Kidney (tissue), 14 donors: ENCODE data around the gene ETV7. TPM values are rescaled to one million over a fixed set of nuclear protein-coding genes. Genes with fewer than 3 reads are reported as not detected.

ENCODE experiments used
- DNase-seq, 5 donors: peaks; one replicate each; pipeline ENCODE4 v3.0.0-alpha.2; 2013 to 2020
- FAIRE-seq: peaks from 2 replicates; lab custom pipeline; 2012; peaks lifted over from hg19 to GRCh38; lab: Jason Lieb, UNC
- H3K27ac ChIP-seq, 2 donors: one replicate each; pipeline ENCODE4 v1.7.0; 2013; ENCODE audit warnings: low read depth in 2 of 2, low read length in 2 of 2, inconsistent platforms in 1 of 2
- H3K27me3 ChIP-seq: one replicate; pipeline ENCODE4 v1.7.1; 2013; ENCODE audit warnings: low read length, inconsistent platforms; ENCODE audit not compliant: control insufficient read depth, insufficient read depth
- H3K36me3 ChIP-seq, 3 donors: one replicate each; pipeline versions ENCODE4 v1.7.0 to v1.7.1; 2013; ENCODE audit warnings: low read length in 3 of 3, control low read depth in 1 of 3, inconsistent platforms in 1 of 3; ENCODE audit not compliant: insufficient read depth in 3 of 3, control insufficient read depth in 2 of 3
- H3K4me1 ChIP-seq, 3 donors: one replicate each; pipeline versions ENCODE4 v1.7.0 to v1.7.1; 2013; ENCODE audit warnings: low read length in 3 of 3, inconsistent platforms in 1 of 3, low read depth in 1 of 3; ENCODE audit not compliant: control insufficient read depth in 2 of 3, insufficient read depth in 2 of 3
- H3K4me3 ChIP-seq, 3 donors: one replicate each; pipeline versions ENCODE4 v1.7.0 to v1.8.1; 2013; ENCODE audit warnings: low read length in 3 of 3, control low read depth in 1 of 3, inconsistent platforms in 1 of 3
- H3K9ac ChIP-seq, 3 donors: one replicate each; pipeline versions ENCODE4 v1.7.0 to v1.7.1; 2013; ENCODE audit warnings: low read length in 3 of 3, control low read depth in 1 of 3, inconsistent platforms in 1 of 3
- H3K9me3 ChIP-seq, 3 donors: one replicate each; pipeline versions ENCODE4 v1.7.0 to v1.7.1; 2013; ENCODE audit warnings: low read length in 3 of 3, control low read depth in 1 of 3, inconsistent platforms in 1 of 3; ENCODE audit not compliant: control insufficient read depth in 2 of 3, insufficient read depth in 1 of 3
- intact Hi-C: fragments of 100-400 bp; cut with DNase I; formaldehyde crosslinking; loops from one replicate; pipeline ENCODE4 v1.11.1; 2022
- polyA plus RNA-seq: library from polyadenylated mRNA; stranded (reverse); fragments of 350-450 nt; fragmentation: Illumina TruSeq; extraction: RNeasy Lipid Tissue Mini Kit (QIAGEN cat#74804); gene quantifications from one replicate; pipeline ENCODE4 v1.2.3, GENCODE V29; 2014; ENCODE audit warnings: low read depth, low replicate concordance; ENCODE audit not compliant: insufficient read depth
- total RNA-seq: library from RNA; stranded (reverse); fragmentation: NEBNext Ultra II Directional; extraction: Animal tissue kit (Norgen Biotek cat#: 25700); gene quantifications from one replicate; pipeline ENCODE4 v1.2.1, GENCODE V29; 2021
- TF ChIP-seq, protein P1 (sequence below): IDR thresholded peaks from 3 replicates; pipeline ENCODE4 v1.5.1; 2012; ENCODE audit warnings: mild to moderate bottlenecking, moderate library complexity, borderline replicate concordance; ENCODE audit not compliant: insufficient read depth; ENCODE audit errors: extremely low read depth
- donor health status: control.
- donor health status: control.
- donor health status: control.
- donor health status: control.
- donor health status: control.
- donor health status: DM: yes; HTN: yes; CAD: no.
- donor health status: Normal renal cell carcinoma (clear cell type).

ETV7 gene
- total and polyA plus RNA-seq, 2 donors from 2014 or later: 0.99 to 4.6 TPM

DNA sequence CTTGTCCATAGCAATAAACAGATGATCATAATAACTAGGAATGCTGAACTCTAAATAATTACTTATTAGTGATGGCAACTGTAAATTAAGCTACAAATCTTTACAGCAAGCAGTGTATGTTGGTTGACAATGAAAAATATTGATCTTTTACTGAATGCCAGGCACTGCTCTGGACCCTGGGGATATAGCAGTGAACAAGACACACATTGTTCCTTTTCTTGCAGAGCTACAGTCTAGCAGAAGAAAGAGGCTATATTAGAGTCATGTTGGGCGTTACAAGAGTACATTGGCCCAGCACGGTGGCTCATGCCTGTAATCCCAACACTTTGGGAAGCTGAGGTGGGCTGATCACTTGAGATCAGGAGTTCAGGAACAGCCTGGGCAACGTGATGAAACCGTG, 43.7 kb upstream of the ETV7 start:
- H3K9me3 ChIP-seq: no peaks in the 10 kb centered on the region
- H3K4me3 ChIP-seq: no peak overlapping the region
- intact Hi-C loops: no loop called here
- H3K9ac ChIP-seq: no peak overlapping the region
- TF ChIP-seq, protein P1, sequence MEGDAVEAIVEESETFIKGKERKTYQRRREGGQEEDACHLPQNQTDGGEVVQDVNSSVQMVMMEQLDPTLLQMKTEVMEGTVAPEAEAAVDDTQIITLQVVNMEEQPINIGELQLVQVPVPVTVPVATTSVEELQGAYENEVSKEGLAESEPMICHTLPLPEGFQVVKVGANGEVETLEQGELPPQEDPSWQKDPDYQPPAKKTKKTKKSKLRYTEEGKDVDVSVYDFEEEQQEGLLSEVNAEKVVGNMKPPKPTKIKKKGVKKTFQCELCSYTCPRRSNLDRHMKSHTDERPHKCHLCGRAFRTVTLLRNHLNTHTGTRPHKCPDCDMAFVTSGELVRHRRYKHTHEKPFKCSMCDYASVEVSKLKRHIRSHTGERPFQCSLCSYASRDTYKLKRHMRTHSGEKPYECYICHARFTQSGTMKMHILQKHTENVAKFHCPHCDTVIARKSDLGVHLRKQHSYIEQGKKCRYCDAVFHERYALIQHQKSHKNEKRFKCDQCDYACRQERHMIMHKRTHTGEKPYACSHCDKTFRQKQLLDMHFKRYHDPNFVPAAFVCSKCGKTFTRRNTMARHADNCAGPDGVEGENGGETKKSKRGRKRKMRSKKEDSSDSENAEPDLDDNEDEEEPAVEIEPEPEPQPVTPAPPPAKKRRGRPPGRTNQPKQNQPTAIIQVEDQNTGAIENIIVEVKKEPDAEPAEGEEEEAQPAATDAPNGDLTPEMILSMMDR: no peak
- no peaks in the 10 kb centered on the region for H3K36me3 ChIP-seq
- H3K27me3 ChIP-seq: no peaks in the 10 kb centered on the region
- no peak for DNase-seq
- no peaks in the 10 kb centered on the region for H3K4me1 ChIP-seq
- no peak for FAIRE-seq
- H3K27ac ChIP-seq: no peak overlapping the region

DNA sequence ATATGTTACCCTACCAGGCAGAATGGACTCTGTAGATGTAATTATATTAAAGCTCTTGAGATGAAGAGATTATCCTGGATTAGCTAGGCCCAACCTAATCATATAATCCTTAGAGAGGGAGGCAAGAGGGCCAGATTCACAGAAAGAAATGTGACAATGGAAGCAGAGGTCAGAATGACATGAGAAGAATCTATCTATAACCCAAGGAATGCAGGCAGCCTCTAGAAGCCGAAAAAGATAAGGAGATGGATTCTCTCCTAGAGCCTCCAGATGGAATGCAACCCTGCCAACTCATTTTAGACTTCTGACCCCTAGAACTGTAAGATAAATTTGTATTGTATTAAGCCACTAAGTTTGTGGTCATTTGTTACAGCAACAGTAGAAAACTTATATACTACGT, 42.9 kb upstream of the ETV7 start:
- FAIRE-seq: no peak
- Histone ChIP-seq H3K9me3 (no peaks in the 10 kb centered on the region), H3K4me3 (no peak overlapping the region), H3K9ac (no peak overlapping the region), H3K27ac (no peak overlapping the region), H3K36me3 (no peaks in the 10 kb centered on the region), H3K27me3 (no peaks in the 10 kb centered on the region), H3K4me1 (no peaks in the 10 kb centered on the region)
- intact Hi-C loops: no loop called here
- no peak for DNase-seq
- TF ChIP-seq, protein P1: no peak

DNA sequence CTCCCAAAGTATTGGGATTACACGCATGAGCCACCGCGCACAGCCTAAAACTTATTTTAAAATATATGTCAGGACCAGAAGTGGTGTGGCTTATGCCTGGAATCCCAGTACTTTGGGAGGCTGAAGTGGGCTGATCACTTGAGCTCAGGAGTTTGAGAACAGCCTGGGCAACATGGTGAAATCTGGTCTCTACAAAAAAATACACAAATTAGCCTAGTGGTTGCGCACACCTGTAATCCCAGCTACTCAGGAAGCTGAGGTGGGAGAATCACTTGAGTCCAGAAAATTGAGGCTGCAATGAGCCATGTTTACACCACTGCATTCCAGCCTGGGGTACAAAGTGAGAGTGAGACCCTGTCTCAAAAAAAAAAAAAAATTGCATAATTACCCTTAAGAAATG, 41.4 kb upstream of the ETV7 start:
- no peak overlapping the region for H3K27ac ChIP-seq
- TF ChIP-seq, protein P1: no peak
- intact Hi-C loops: no loop called here
- no peaks in the 10 kb centered on the region for H3K27me3 ChIP-seq
- H3K4me1 ChIP-seq: no peaks in the 10 kb centered on the region
- no peak overlapping the region for H3K4me3 ChIP-seq
- no peaks in the 10 kb centered on the region for H3K9me3 ChIP-seq
- DNase-seq: no peak
- no peak for FAIRE-seq
- no peak overlapping the region for H3K9ac ChIP-seq
- H3K36me3 ChIP-seq: no peaks in the 10 kb centered on the region

DNA sequence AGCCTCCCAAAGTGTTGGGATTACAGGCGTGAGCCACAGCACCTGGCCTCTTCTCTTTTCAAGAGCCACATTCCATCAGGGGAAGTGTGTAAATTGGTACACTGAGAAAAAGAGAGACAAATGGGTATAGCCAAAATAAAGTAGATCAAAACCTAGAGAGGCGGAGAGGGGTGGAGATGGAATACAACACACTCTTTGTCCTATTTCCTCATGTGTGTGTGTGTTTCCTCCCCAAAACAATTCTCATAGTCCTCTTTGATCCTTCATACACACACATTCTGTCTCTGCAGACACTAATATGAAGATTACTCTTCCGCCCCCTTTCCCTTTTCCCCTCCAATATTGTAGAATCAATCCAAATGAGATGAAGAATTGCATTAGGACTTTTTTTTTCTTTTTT, 39.2 kb upstream of the ETV7 start:
- H3K4me3 ChIP-seq: no peak overlapping the region
- DNase-seq: no peak
- no peak overlapping the region for H3K27ac ChIP-seq
- H3K9me3 ChIP-seq: no peaks in the 10 kb centered on the region
- no peaks in the 10 kb centered on the region for H3K36me3 ChIP-seq
- H3K4me1 ChIP-seq: peaks cover 0 to 3% (median 2%) of the 10 kb centered on the region in 3 donors
- H3K9ac ChIP-seq: no peak overlapping the region
- TF ChIP-seq, protein P1: no peak
- intact Hi-C loops: no loop called here
- no peak for FAIRE-seq
- H3K27me3 ChIP-seq: no peaks in the 10 kb centered on the region
